Panc1 (cell line): ENCODE measurements around the gene TRIM8. TPM values are rescaled to one million over a fixed set of nuclear protein-coding genes. Genes with fewer than 3 reads are reported as not detected.

ENCODE experiments used
- ATAC-seq: fragments of 200-7000 bp; cut with Tn5 transposase; 2 replicates; pipeline ENCODE4 v1.9.1; 2020; ENCODE audit warnings: mild to moderate bottlenecking, moderate library complexity
- BruUV-seq: library from RNA; stranded (reverse); fragments of 400-500 nt; replicated peaks from 2 replicates; lab custom pipeline; 2021; lab: Mats Ljungman, UMichigan
- CTCF ChIA-PET: fragments of 300-600 bp; sonication (Branson Sonifier 250); formaldehyde crosslinking; loops from one replicate; lab custom pipeline; 2022; ENCODE audit warnings: antibody characterized with exemption; lab: Charles Lee
- POLR2A ChIA-PET: fragments of 300-600 bp; sonication (Branson Sonifier 250); formaldehyde crosslinking; loops from one replicate; lab custom pipeline; 2022; ENCODE audit warnings: antibody characterized with exemption; lab: Charles Lee
- DNase-seq: peaks from one replicate; pipeline ENCODE4 v3.0.0-alpha.2; 2010; ENCODE audit warnings: low read depth, low spot score
- H3K27ac ChIP-seq: 2 replicates; pipeline ENCODE4 v1.5.1; 2011; ENCODE audit warnings: mild to moderate bottlenecking, low read length, inconsistent platforms
- H3K27me3 ChIP-seq: fragments of 200-500 bp; sonication (Bioruptor generic); 2 replicates; pipeline ENCODE4 v1.6.0; 2014; ENCODE audit warnings: low read length, inconsistent platforms; ENCODE audit not compliant: control insufficient read depth, insufficient read depth
- H3K36me3 ChIP-seq: fragments of 200-500 bp; sonication (Bioruptor generic); 2 replicates; pipeline ENCODE4 v1.5.1; 2014; ENCODE audit warnings: inconsistent platforms, mild to moderate bottlenecking, low read length, moderate library complexity; ENCODE audit not compliant: control insufficient read depth, insufficient read depth
- H3K4me1 ChIP-seq: 2 replicates; pipeline ENCODE4 v1.5.1; 2011; ENCODE audit warnings: inconsistent platforms, mild to moderate bottlenecking, low read length, moderate library complexity; ENCODE audit not compliant: control insufficient read depth, insufficient read depth
- H3K4me3 ChIP-seq, 2 experiments: 2 replicates each; pipeline ENCODE4 v1.5.1; 2011 to 2012; ENCODE audit warnings: low read depth in 2 of 2, low read length in 2 of 2, mild to moderate bottlenecking in 2 of 2, inconsistent platforms in 1 of 2, moderate library complexity in 1 of 2
- H3K9me3 ChIP-seq: fragments of 200-500 bp; sonication (Bioruptor generic); 2 replicates; pipeline ENCODE4 v1.5.1; 2014; ENCODE audit warnings: low read depth, mild to moderate bottlenecking, inconsistent platforms, low read length, moderate library complexity; ENCODE audit not compliant: control insufficient read depth, insufficient read depth
- CTCF ChIP-seq: fragments of 450-650 bp; IDR thresholded peaks from 2 replicates; pipeline ENCODE4 v1.5.1; 2017; ENCODE audit warnings: mild to moderate bottlenecking
- REST ChIP-seq, 2 experiments: IDR thresholded peaks; 2 replicates each; pipeline ENCODE4 v1.6.1; 2011 to 2012; ENCODE audit warnings: low read depth in 2 of 2, control low read depth in 1 of 2, low read length in 1 of 2, mild to moderate bottlenecking in 1 of 2, moderate library complexity in 1 of 2; ENCODE audit not compliant: insufficient read depth in 1 of 2
- SIN3A ChIP-seq: IDR thresholded peaks from 2 replicates; pipeline ENCODE4 v1.6.1; 2012; ENCODE audit warnings: low read depth, mild to moderate bottlenecking, low read length, moderate library complexity, borderline replicate concordance; ENCODE audit not compliant: insufficient read depth
- in situ Hi-C: cut with HindIII; loops from 2 replicates; pipeline ENCODE4 v1.10.0; 2016; ENCODE audit warnings: low sequenced_read_pairs, low pct_unique_long_range_greater_than_20kb
- intact Hi-C: fragments of 100-400 bp; cut with micrococcal nuclease; formaldehyde crosslinking; loops from one replicate; pipeline ENCODE4 v1.10.0; 2022; ENCODE audit not compliant: unreplicated experiment
- total RNA-seq: library from RNA; stranded (reverse); gene quantifications from one replicate; pipeline ENCODE4 v1.2.1, GENCODE V29; 2021; ENCODE audit not compliant: unreplicated experiment

The TRIM8 gene
- total RNA-seq, 1 experiment from 2014 or later: 54.4 TPM

GRCh38 chr10:102644646-102645387 lies 538 bp downstream of the TRIM8 start:
- H3K27me3 ChIP-seq: no peaks in the 10 kb centered on the region
- peaks cover 9% of the 10 kb centered on the region; the same call in 1 of the 2 replicates for H3K36me3 ChIP-seq
- intact Hi-C loops: loop anchor here (5.0 kb wide), 1 partner anchor 143 kb away; the partner anchor contains the start of genes ACTR1A and SUFU
- H3K27ac ChIP-seq: peak overlapping the region; percentile 88
- peak; percentile 46 for ATAC-seq
- in situ Hi-C loops: no loop called here
- peak overlapping the region; percentile 69 to 86 for H3K4me3 ChIP-seq
- ChIA-PET CTCF (interaction anchor here (0.5 to 1.3 kb wide), 7 partner anchors 15 to 143 kb away, joined by 3 to 6 read pairs (median 4); partner anchors contain the start of gene ACTR1A), POLR2A (interaction anchor here (0.5 to 1.1 kb wide), 5 partner anchors 13 to 96 kb away, joined by 3 to 16 read pairs (median 5); no protein-coding TSS in a partner anchor)
- peaks cover 32% of the 10 kb centered on the region for H3K4me1 ChIP-seq
- BruUV-seq: no TSS peak
- H3K9me3 ChIP-seq: no peaks in the 10 kb centered on the region
- DNase-seq: peak; percentile 71
- TF ChIP-seq REST (IDR thresholded peaks at IDR 0.05; ENCODE audit: insufficient read depth in 1 of 2, low read depth in 2 of 2, low read length in 1 of 2) (peak in 1 of 2 experiments; percentile 55; a peak in 1 of 4 replicates), SIN3A (no peak; the same call in none of the 2 replicates)

GRCh38 chr10:102645388-102645740 lies 1.1 kb downstream of the TRIM8 start:
- peak overlapping the region; percentile 69 to 86 for H3K4me3 ChIP-seq
- ATAC-seq: peak; percentile 7
- no peak for TF ChIP-seq CTCF
- TF ChIP-seq SIN3A: peak; percentile 92
- H3K9me3 ChIP-seq: no peaks in the 10 kb centered on the region
- in situ Hi-C loops (no loop called here), intact Hi-C loops (no loop called here)
- peak overlapping the region; percentile 88 for H3K27ac ChIP-seq
- DNase-seq: peak; percentile 43
- ChIA-PET POLR2A (interaction anchor here (0.5 to 0.7 kb wide), 2 partner anchors 12 to 74 kb away, joined by 11 to 16 read pairs; no protein-coding TSS in a partner anchor), CTCF (interaction anchor here (0.6 to 0.8 kb wide), 2 partner anchors 22 to 143 kb away, joined by 3 read pairs; partner anchors contain the start of gene ACTR1A)
- no TSS peak for BruUV-seq
- H3K27me3 ChIP-seq: no peaks in the 10 kb centered on the region
- peaks cover 36% of the 10 kb centered on the region for H3K4me1 ChIP-seq
- peaks cover 9% of the 10 kb centered on the region; the same call in 1 of the 2 replicates for H3K36me3 ChIP-seq
